ENCODE results near the gene LTBP1. TPM values are rescaled to one million over a fixed set of nuclear protein-coding genes. Genes with fewer than 3 reads are reported as not detected.

Gene LTBP1
- total and polyA plus RNA-seq, 2 experiments from 2014 or later: 15.7 to 49.8 TPM

- H2AFZ ChIP-seq: no peak overlapping the region
- no peak for ATAC-seq
- Mint-ChIP-seq H3K27me3 (ENCODE audit: insufficient read depth, low read depth, poor library complexity) (no peaks in the 10 kb centered on the region), H3K27ac (no peak overlapping the region), H3K9me3 (0 out of 3 replicates have a peak, but pooled peaks cover 3% of the 10 kb centered on the region), H3K4me1 (peaks cover 3% of the 10 kb centered on the region; the same call in 1 of the 3 replicates), H3K4me3 (no peak overlapping the region), H3K36me3 (ENCODE audit: low read depth) (no peaks in the 10 kb centered on the region)
- 0 out of 2 replicates have a peak, but pooled peaks cover 4% of the 10 kb centered on the region for H3K4me1 ChIP-seq (ENCODE audit: insufficient read depth)
- H3K27ac ChIP-seq (ENCODE audit: low read depth): no peak overlapping the region
- no peaks in the 10 kb centered on the region for H3F3A ChIP-seq (replicated peaks; ENCODE audit: low read depth)
- DNase-seq (ENCODE audit: low spot score): no peak
- H3K4me2 ChIP-seq: no peak overlapping the region
- H3K9me2 ChIP-seq (ENCODE audit: insufficient read depth): no peaks in the 10 kb centered on the region
- H3K4me3 ChIP-seq: no peak overlapping the region
- TF ChIP-seq ZNF462 (CRISPR knock-in tag; IDR thresholded peaks at IDR 0.05): no peak
- TF ChIP-seq, protein P1, sequence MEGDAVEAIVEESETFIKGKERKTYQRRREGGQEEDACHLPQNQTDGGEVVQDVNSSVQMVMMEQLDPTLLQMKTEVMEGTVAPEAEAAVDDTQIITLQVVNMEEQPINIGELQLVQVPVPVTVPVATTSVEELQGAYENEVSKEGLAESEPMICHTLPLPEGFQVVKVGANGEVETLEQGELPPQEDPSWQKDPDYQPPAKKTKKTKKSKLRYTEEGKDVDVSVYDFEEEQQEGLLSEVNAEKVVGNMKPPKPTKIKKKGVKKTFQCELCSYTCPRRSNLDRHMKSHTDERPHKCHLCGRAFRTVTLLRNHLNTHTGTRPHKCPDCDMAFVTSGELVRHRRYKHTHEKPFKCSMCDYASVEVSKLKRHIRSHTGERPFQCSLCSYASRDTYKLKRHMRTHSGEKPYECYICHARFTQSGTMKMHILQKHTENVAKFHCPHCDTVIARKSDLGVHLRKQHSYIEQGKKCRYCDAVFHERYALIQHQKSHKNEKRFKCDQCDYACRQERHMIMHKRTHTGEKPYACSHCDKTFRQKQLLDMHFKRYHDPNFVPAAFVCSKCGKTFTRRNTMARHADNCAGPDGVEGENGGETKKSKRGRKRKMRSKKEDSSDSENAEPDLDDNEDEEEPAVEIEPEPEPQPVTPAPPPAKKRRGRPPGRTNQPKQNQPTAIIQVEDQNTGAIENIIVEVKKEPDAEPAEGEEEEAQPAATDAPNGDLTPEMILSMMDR (conservative IDR thresholded peaks at IDR 0.05; ENCODE audit: low read depth in 2 of 2): no peak
- no peak for TF ChIP-seq STAT1 (IDR thresholded peaks at IDR 0.05; ENCODE audit: unreplicated experiment)
- no peak for TF ChIP-seq CREB1 (CRISPR knock-in tag; IDR thresholded peaks at IDR 0.05; ENCODE audit: low read depth)
- TF ChIP-seq ZNF114 (CRISPR knock-in tag; IDR thresholded peaks at IDR 0.05): no peak
- no peak for TF ChIP-seq ETS1 (IDR thresholded peaks at IDR 0.05)
- no peak for TF ChIP-seq REST (IDR thresholded peaks at IDR 0.05; ENCODE audit: unreplicated experiment)
- no peak for TF ChIP-seq EZH2 (IDR thresholded peaks at IDR 0.05; ENCODE audit: low read depth, unreplicated experiment)
- TF ChIP-seq ZNF331 (CRISPR knock-in tag; IDR thresholded peaks at IDR 0.05; ENCODE audit: low read depth): no peak
- TF ChIP-seq JUNB (IDR thresholded peaks at IDR 0.05; ENCODE audit: unreplicated experiment): no peak
- no peak for TF ChIP-seq EZH2phosphoT487 (IDR thresholded peaks at IDR 0.05; ENCODE audit: unreplicated experiment)
- no peaks in the 10 kb centered on the region for H3K79me2 ChIP-seq (replicated peaks; ENCODE audit: insufficient read depth)
- H3K36me3 ChIP-seq (ENCODE audit: insufficient read depth): no peaks in the 10 kb centered on the region
- no peaks in the 10 kb centered on the region for H3K27me3 ChIP-seq (ENCODE audit: insufficient read depth)
- no peaks in the 10 kb centered on the region for H4K20me1 ChIP-seq (replicated peaks; ENCODE audit: insufficient read depth)
Measured at GRCh38 chr2:33420726-33421125, 474.0 kb downstream of the LTBP1 start.

Measured in GM23338 (cell line).